Measurements from ENCODE around the gene TMC1.
"Not testable (repeated sequence)": the region's sequence is repeated elsewhere in the genome, so short reads cannot be mapped to it uniquely, and the experiment has no call there.

Gene TMC1

DNA sequence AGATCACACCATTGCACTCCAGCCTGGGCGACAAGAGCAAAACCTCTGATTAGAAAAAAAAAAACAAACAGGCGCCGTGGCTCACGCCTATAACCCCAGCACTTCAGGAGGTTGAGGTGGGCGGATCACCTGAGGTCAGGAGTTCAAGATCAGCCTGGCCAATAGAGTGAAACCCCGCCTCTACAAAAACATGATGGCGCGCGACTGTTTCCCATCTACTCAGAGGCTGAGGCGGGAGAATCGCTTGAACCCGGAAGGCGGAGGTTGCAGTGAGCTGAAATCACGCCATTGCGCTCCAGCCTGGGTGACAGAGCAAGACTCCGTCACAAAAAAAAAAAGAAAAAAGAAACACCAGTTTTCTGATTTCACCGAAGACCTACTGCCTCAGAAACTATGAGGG lies at the start of gene TMC1:
Gene TMC1, plus strand, starts transcription at position 193 of the 400 bp plus-strand sequence. CDS start 127,041 bp downstream, outside the sequence.
- DNase-seq (ENCODE audit: low read depth): not testable (repeated sequence)

DNA sequence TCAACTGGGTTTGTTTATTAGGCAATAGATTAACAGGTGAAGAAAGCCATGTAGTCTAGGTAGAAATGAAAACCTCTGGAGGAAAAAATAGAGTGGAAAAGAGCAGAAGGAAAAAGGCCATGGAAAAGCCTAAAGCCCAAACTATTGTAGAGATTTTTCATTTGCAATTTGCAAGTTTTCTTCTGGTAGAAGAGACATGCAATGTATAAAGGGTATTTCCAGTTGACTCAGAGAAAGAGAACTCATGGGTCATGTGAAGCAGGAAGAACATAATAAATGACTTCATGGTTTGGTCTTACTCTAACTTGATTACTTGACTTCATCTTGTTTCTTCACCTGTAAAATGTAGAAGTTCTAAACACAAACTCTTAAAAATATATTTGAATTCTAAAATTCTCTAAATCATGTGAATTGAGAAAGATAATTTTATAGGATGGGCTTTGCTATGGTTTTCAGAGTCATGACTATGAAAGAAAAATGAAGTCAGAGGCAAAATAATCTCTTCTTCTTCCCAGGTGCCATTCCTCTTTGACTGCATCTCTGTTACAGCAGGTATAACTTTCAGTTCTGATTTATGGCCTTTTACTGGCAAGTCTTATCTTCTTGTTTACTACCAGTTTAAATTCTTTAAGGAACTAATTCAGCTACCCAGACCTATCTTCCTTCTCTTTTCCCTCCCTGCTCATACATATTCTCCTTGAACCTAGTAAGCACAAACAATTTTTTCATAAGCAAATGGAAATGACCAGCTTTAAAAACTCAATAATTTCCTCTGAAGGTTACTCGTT lies 47.7 kb upstream of the TMC1 start:
- no peak for DNase-seq (ENCODE audit: low read depth)

GRCh38 chr9:72474676-72475075 lies 46.7 kb upstream of the TMC1 start:
- DNase-seq (ENCODE audit: low read depth): no peak

DNA sequence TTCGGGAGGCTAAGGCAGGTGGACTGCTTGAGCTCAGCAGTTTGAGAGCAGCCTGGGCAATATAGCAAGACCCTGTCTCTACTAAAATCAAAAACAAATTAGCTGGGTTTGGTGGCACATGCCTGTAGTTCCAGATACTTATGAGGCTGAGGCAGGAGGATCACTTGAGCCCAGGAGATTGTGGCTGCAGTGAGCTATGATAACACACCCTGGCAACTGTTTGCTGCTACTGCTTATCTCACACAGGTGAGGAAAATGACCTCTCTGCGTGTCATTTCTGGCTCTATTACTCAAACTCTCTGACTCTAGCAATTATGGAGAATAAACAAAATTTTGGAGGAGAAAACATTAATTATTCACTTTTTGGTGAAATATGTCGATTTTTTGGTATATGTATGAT lies 45.3 kb upstream of the TMC1 start:
- DNase-seq (ENCODE audit: low read depth): no peak

GRCh38 chr9:72476617-72477437 lies 44.6 kb upstream of the TMC1 start:
- DNase-seq (ENCODE audit: low read depth): no peak

DNA sequence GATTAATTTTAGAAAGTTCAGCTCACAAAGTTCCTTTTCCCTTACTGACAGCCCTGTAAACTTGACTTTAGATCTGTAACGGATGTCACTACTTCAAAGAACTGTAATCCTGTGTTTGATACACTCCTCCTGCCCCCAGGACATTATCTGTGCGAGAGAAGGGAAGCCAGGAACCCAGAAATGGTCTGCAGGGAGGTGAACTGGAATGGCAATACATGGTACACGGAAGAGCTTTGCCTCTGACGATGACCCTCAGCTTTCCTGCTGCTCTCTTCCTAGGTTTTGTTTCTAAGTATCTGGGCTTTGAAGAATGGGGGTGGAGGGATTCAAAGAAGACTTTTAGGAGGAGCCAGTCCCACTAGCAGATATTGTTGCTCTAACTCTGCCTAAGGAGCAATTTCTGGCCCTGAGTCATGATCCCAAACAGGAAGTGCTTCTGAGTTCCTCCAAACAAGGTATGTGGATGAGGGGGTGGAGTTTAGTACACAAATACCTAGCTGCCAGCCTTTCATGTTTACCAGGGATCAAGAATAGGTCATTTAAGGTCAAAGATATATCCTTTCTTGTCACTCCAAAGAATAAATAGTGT lies 43.4 kb upstream of the TMC1 start:
- DNase-seq (ENCODE audit: low read depth): no peak

DNA sequence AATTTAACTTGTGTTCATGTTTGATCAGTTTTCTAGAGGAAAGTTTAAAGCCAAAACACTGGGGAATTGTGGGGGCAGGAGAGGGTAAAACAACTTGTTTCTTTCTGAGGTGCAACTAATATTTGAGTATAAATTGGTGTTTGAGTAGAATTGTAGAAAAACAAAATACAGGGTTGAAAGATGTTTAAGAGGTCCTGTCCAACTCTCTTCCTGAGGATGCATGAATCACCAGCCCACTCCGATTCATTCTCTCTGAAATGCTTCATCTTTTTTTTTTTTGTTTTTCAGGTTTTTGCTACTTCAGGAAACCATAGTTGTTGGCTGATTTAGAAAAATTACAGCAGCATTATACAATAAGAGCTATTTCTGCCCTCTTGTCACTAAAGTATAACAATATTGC lies 42.4 kb upstream of the TMC1 start:
- DNase-seq (ENCODE audit: low read depth): no peak

GRCh38 chr9:72480261-72480660 lies 41.1 kb upstream of the TMC1 start:
- DNase-seq (ENCODE audit: low read depth): not testable (repeated sequence)

- DNase-seq (ENCODE audit: low read depth): no peak
Measured at GRCh38 chr9:72480921-72481320, 40.5 kb upstream of the TMC1 start.

DNA sequence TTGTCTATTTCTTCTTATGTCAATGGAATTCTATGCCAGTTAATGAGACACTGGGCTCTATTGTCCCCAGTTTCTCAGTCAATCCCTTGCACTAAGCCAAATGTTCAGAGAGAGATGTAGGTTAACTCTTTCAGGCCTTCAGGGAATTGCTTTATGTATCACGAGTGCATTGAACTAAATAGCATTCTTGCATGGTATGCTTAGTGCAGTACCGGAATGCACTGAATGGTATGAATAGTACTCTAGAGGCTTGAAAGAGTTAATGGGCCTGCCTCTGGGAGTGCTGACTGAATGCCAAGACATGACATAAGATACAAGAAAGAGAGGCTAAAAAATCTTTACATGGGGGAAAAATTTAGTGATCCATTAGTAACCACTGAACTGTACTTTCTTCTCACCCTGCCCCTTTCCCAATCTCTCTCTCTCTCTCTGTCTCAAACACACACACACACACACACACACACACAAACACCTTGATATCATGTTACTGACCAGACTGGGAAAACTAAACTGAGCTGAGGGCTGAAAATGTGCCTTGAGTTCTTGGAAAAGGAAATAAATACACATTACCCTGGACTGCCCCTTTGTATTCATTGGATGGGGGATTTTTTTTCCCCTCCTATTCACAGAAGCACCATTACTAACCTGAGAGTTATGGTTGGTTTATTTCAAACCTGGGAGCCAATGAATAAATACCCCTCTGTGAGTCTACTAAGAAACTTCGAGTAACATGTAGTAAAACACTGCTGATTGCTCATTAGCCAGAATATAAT lies 35.4 kb upstream of the TMC1 start:
- DNase-seq (ENCODE audit: low read depth): no peak

DNA sequence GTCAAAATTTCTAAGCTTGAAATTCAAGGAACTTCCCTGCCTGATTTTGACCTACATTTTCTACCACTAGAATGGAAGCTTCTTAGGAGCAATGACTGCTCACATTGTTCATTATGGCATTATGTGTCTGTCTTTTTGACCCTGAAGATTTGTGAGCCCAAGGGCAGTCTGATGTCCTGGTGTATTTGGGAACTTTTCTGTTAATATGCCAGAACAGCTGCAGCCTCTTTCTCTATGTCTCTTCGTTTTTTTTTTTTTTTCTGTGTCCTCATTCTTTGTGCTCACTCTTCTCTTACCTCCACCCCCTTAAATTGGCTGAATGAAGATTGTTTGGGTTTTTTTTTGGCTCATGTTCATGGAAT lies 34.8 kb upstream of the TMC1 start:
- DNase-seq (ENCODE audit: low read depth): no peak

DNA sequence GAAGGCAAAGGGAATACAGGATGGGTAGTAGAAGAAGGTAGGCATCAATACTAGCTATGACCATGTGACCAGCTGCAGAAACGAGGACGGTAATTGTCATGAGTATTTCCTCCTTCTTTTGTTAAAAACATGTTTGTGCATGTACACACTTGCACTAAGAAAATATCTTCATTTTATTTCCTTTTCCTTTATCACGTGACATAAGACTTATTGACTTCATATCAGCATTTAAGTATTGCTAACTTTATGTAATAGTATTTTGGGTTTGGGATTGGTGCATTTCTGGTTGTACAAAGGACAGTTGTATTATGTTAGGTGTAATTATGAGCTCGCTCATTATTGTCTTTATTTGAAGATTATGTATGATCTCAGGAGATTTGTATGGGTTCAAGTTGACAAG lies 33.7 kb upstream of the TMC1 start:
- not testable (repeated sequence) for DNase-seq (ENCODE audit: low read depth)

GRCh38 chr9:72489986-72490385 lies 31.4 kb upstream of the TMC1 start:
- no peak for DNase-seq (ENCODE audit: low read depth)

- DNase-seq (ENCODE audit: low read depth): no peak
Measured at GRCh38 chr9:72491242-72491641, 30.2 kb upstream of the TMC1 start.

DNA sequence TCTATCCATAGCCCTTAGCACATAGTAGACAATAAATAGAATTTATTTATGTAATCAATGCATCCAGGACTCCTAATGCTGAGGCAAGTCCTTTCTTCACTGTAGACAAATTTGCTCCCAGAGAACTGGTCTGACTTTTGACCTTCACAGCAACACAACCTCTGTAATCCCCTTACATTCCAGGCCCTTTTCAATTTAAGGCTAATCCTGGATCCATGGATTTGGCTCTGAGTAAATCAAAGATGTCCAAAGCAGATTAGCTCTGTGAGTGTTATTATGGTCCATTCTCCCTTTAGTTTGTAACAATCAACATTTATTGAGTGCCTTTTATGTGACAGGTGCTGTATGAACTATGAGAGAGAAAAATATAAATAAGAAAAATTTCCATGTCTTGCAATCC lies 27.4 kb upstream of the TMC1 start:
- DNase-seq (ENCODE audit: low read depth): no peak

- no peak for DNase-seq (ENCODE audit: low read depth)
Measured at GRCh38 chr9:72497447-72498046, 23.9 kb upstream of the TMC1 start.

GRCh38 chr9:72506615-72507014 lies 14.8 kb upstream of the TMC1 start:
- DNase-seq (ENCODE audit: low read depth): no peak

DNA sequence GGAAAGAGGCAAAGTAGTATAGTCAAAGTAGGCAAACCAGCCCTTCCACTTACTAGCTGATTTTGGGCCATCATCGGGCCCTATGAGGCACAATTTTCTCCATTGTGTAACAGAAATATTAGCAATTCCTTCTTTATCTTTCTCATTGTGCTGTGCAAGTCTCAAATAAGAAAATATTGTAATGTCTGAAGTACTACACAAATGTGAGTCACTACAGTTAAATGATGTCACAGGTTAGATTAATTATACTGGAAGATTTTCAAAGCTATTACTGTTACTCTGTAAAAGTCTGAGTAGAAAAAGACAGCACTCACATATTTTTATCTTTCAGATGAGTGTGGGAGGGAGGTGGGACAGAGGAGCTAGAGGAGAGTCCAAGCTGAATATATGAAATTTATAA lies 12.4 kb upstream of the TMC1 start:
- no peak for DNase-seq (ENCODE audit: low read depth)

DNA sequence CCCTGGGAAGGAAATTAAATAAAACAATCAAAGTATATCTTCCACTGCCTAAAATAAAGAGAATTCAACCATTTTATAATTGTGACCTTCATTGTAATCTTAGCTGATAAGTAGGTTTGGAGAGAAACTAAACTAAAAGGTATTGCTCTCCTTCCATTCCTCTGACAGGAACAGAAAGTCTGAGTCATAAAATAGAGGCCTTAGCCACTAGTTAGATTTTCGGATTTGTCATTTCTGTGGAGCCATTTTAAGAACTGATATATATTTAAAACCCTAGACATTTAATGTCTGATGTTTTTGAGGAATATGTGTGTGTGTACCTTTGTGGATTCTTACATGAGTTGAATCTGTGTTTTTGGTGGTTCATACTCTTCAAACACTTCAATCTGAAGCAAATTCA lies 11.8 kb upstream of the TMC1 start:
- no peak for DNase-seq (ENCODE audit: low read depth)

DNA sequence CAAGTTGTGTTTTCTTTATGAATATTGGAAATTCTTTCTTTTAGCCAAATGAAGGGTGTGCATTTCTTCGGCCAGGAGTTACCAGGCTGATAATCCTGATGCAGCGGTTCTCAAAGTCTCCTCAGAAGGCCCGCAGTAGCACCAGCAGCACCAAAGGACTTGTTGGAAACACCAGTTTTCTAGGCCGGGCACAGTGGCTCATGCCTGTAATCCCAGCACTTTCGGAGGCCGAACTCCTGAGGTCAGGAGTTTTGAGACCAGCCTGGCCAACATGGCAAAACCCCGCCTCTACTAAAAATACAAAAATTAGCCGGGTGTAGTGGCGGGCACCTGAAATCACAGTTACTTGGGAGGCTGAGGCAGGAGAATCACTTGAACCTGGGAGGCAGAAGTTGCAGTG lies 397 bp upstream of the TMC1 start:
- not testable (repeated sequence) for DNase-seq (ENCODE audit: low read depth)

DNA sequence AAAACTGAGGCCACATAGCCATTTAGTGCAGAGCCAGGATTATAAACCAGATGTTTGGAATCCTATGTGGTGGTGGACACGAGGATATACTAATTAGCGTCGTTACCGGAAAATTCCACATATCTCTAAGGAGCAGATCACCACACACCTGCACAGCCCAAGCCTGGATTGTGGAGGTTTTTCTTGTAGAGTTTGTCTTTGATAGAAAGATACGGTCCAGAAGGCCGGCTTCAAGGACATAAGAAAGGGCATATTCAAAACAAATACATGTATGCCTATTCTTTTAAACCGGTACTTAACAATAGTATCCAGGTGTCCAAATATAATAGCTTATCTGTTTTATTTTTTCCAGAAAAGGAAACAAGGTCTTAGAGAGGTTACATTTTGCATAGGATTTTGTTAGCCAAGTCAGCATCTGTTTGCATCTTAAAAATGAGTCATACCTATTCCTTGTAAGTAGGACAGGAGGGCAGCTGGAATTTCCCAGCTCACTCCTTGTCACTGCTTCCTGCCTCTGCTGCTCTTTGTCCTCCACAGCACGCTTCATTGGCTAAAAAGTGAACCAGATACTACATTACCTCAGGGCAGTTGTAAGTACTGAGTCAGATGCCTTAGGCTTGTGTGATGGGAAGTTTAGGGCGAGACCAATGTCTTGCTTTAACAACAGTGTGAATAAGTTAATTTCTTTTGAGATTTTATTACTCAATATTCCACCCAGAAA lies 3.6 kb downstream of the TMC1 start:
- no peak for DNase-seq (ENCODE audit: low read depth)
